Mesenteric fat pad (tissue), 1 donor: ENCODE data around the gene TOMM6. TPM values are rescaled to one million over a fixed set of nuclear protein-coding genes. Genes with fewer than 3 reads are reported as not detected.
A peak's percentile ranks its signal among the peaks of the same experiment; 100 is the strongest.
"Not testable (repeated sequence)": the region's sequence is repeated elsewhere in the genome, so short reads cannot be mapped to it uniquely, and the experiment has no call there.

ENCODE experiments used
- DNase-seq: peaks from one replicate; pipeline ENCODE4 v3.0.0-alpha.2; 2020; ENCODE audit warnings: low spot score
- total RNA-seq: library from RNA; stranded (reverse); fragmentation: NEBNext Ultra II Directional; extraction: Animal tissue kit (Norgen Biotek cat#: 25700); gene quantifications from one replicate; pipeline ENCODE4 v1.2.1, GENCODE V29; 2021
- donor health status: DM: yes; HTN: yes; CAD: no.

TOMM6 gene
- total RNA-seq, 1 donor from 2014 or later, result 123 TPM

GRCh38 chr6:41784581-41785171 lies 2.8 kb upstream of the TOMM6 start:
- no peak for DNase-seq

GRCh38 chr6:41785254-41785653 lies 2.2 kb upstream of the TOMM6 start:
- DNase-seq, result no peak

GRCh38 chr6:41785689-41786450 lies 1.6 kb upstream of the TOMM6 start:
- no peak for DNase-seq

GRCh38 chr6:41786451-41787218 lies 859 bp upstream of the TOMM6 start:
- DNase-seq, result peak; percentile 98

- DNase-seq, result no peak
These were observed 1.9 kb downstream of the TOMM6 start for GRCh38 chr6:41789390-41789724.

DNA sequence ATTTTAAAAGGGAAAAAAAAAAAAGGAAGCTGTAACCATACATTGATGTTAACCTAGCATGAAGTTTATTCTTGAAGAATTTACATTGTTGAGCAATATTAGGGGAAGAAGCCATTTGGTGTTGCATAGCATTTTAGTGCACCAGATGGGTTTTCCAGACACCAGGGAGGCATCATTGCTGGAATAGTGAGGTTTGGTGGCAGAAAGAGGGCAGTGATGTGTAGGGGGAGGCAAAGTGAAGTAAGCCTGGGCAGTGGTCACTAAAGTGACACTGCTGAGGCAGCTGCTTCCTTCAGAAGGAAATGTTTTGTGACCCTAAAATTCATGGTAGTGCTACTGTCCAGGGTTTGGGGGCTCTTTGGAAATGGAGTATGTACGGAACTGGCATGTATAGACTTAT lies 2.6 kb downstream of the TOMM6 start:
- no peak for DNase-seq

DNA sequence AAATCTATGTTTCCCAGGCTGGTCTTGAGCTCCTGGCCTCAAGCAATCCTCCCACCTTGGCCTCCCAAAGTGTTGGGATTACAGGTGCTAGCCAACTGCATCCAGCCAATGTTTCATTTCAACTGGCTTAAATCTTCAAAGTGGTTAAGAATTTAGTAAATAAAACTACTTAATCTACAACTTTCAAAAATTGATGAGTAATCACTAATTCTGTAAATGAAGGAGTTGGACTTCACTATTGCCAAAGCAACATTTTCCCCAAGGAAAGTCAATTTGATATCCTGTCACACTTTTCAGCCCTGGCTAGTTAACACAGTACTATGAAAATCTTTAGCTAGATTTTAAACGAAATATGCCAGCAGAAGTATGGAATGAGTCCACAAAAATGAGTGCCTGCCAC lies 3.8 kb downstream of the TOMM6 start:
- no peak for DNase-seq

DNA sequence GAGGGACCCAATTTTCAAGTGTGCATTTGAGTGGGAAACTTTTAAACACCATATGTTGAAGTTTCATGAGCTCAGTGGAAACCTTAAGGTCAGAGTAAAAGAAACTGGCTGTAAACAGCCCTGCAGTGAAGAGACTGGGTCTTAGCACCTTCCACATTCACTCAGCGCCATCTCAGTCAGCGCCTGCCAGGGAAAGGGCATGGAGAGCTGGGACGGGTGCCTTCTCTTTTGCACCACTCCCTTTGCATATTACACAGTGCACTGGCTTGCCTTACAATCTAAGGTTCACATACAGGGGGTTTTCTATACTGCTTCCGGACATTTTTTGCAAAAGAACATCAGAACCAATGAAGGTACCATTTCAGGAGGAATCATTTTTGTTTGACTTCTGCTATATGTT lies 4.5 kb downstream of the TOMM6 start:
- no peak for DNase-seq

DNA sequence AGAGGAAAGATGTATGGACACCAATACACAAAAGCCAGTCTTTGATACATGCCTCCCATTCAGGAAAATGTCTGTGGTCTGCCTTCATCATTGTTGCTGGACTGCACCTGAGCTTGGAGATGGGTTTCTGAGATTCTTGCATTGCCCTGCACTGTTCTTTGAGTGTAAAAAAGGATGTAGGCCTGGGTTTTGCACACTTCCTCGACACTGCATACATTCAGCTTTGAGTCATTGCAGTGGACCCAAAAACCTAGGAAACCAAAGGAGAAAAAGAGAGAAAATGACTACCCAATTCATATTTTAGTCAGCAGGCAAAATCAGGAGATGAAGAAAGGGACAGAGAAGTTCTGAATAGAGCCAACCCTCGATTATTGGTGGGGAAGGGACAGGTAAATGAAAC lies 9.0 kb downstream of the TOMM6 start:
- DNase-seq, result no peak

DNA sequence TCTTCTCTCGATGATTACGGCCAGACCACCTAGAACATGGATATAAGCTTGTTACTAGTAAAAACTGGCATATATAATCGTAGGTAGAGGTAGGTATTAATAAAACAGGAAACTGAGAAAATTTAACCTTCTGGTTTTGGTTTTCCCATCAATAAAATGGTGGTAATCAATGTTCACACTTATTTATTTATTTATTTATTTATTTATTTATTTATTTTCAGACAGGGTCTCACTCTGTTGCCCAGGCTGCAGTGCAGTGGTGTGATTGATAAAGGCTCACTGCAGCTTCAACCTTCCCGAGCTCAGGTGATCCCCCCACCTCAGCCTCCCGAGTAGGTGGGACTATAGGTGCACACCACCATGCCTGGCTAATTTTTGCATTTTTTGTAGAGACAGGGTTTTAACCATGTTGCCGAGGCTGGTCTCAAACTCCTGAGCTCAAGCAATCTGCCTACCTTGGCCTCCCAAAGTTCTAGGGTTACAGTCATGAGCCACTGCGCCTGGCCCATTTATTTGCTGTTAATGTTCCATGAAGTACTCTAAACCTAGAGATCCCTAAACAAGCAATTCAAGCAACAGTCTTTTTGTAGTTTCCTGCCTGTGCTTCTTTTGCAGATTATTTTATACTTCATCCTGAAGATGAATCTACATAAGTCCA lies 11.5 kb downstream of the TOMM6 start:
- no peak for DNase-seq

DNA sequence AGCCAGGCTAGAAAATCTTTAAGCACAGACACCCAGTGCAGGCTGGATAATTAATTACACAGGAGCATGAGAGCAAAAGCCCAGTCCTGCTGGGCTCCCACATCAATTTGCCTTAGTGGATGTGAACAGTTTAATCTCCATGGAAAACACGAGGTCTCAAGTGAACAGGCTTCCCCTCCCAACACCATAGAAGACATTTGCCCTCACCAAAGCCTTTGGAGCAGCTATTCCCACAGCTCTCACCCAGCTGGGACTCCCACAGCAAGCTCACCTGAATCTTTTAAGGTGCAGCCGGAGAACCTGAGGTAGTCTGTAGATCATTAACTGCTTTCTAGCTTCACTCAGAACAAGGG lies 12.0 kb downstream of the TOMM6 start:
- no peak for DNase-seq

- DNase-seq, result no peak
These were observed 13.9 kb downstream of the TOMM6 start for GRCh38 chr6:41801380-41801779.

- no peak for DNase-seq
These were observed 18.6 kb downstream of the TOMM6 start for GRCh38 chr6:41805830-41806774.

DNA sequence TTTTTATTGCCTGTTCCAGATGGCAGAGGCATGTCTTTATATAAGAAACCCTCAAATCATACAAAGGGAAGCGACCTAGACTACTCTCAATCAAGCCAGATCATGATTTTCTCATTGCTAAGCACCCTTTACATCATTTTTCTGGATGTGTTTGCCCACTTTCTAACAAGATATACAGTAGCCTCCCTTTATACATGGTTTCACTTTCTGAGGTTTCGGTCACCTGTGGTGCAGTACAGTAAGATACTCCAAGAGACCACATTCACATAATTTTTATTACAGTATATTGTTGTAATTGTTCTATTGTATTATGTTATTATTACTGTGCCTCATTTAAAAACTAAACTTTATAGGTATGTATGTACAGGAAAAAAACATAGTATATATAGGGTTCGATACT lies 23.6 kb downstream of the TOMM6 start:
- DNase-seq, result no peak

GRCh38 chr6:41811946-41812345 lies 24.5 kb downstream of the TOMM6 start:
- not testable (repeated sequence) for DNase-seq

- DNase-seq, result no peak
These were observed 26.0 kb downstream of the TOMM6 start for GRCh38 chr6:41813469-41813868.

DNA sequence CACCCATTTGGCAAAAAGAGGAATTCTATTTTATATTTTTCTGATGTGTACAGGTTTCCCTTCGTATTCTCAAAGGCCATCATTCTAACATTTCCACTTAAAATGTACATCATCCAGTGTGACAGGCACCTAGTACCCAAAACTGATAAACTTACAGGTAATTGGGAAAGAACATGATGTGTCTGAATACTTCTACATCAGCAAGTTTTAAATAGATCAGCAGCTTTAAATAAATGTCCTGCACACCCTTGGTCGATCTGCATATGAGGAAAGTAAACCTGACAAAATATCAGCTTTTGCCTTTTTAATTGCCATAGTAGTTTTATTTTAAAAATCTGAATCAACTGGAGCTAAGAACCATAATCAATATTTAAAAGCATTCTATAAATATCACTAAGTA lies 26.5 kb downstream of the TOMM6 start:
- no peak for DNase-seq

GRCh38 chr6:41814629-41815028 lies 27.1 kb downstream of the TOMM6 start:
- DNase-seq, result no peak

- DNase-seq, result no peak
These were observed 28.1 kb downstream of the TOMM6 start for GRCh38 chr6:41815587-41815986.

DNA sequence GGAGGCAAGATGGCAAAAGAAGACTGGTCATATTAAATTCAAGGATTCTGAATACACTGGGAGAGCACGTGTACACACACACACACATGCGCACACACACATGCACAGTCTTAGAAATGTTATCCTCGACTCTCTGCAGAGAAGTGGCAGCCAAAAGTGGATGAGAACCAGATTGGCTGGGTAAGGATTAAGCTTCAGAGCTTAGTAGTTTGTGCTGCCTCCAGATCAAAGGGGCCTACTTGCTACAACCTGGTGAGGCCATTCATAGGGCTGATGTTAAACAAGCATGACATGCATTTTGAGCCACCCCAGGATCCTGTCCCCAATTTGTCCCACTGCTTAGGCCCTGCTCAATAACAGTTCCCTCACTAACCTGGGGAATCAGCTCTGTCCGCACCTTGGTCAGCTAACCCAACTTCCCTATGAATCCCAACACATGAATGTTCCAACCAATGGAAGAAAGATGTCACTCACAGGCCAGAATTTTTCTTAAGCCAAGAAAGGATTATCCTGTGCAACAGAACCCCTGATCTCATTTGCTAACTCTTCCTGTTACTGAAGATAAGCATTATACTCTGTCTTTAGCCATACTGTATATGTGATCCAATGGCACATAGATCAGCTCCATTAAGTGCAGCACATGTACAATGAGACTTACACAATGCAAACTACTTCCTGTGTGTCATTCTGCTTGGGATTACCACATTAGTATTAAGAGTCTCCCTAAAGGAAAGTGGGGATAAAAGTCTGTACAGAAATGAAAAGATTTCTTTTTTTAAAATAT lies 31.0 kb downstream of the TOMM6 start:
- no peak for DNase-seq
